Measurements from ENCODE around the gene ASB10.

ASB10 gene, protein sequence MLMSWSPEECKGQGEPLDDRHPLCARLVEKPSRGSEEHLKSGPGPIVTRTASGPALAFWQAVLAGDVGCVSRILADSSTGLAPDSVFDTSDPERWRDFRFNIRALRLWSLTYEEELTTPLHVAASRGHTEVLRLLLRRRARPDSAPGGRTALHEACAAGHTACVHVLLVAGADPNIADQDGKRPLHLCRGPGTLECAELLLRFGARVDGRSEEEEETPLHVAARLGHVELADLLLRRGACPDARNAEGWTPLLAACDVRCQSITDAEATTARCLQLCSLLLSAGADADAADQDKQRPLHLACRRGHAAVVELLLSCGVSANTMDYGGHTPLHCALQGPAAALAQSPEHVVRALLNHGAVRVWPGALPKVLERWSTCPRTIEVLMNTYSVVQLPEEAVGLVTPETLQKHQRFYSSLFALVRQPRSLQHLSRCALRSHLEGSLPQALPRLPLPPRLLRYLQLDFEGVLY
- 0 reads per million in 2 donors for total RNA-seq

DNA sequence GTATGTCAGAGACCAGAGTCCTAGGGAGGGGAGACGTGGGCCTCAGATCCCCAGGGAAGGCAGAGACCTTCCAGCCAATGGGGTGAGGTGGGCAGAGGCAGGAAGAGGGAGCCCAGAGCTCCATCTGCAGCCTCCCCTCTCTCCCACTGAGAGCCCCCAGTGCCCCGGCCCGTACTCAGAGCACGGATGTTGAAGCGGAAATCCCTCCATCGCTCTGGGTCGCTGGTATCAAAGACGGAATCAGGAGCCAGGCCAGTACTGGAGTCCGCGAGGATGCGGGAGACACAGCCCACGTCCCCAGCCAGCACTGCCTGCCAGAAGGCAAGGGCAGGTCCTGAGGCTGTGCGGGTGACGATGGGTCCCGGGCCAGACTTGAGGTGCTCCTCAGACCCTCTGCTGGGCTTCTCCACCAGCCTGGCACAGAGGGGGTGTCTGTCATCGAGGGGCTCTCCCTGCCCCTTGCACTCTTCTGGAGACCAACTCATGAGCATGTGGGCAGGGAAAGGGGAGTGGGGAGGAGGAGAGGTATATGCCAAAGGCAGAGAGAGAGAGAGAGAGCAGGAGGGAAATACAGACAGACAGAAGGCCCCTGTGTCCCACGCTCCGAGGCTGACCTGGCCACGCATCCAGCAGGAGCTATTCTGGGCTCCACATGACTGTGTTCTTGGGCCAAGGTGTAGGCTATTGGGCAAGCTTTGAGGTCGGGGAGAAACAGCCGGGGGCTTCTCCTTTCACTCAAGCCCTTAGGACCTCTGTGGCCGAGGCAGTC, at the start of gene ASB10:
TSS of gene ASB10 (minus strand) at position 611 of the 769 bp plus-strand sequence. CDS start at position 491, 120 bp downstream.
- DNase-seq = no peak

DNA sequence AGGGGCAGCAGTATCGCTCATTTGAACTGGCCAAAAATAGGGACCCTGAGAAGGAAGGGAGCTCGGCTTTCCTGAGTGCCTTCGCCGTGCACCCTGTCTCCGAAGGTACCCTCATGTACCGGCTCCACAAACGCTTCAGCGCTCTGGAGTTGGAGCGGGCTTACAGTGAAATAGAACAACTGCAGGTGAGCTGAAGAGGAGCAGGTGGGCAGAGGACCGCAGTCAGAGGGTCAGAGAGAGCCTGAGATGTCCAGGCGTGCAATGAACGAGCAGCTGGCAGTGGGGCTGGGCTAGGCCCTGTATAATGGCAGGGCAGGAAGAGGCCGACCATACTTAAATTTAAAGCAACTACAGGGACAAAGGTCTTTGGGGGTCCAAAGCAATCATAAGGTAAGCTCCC, 49.4 kb upstream of the ASB10 start:
- no peak for DNase-seq

DNA sequence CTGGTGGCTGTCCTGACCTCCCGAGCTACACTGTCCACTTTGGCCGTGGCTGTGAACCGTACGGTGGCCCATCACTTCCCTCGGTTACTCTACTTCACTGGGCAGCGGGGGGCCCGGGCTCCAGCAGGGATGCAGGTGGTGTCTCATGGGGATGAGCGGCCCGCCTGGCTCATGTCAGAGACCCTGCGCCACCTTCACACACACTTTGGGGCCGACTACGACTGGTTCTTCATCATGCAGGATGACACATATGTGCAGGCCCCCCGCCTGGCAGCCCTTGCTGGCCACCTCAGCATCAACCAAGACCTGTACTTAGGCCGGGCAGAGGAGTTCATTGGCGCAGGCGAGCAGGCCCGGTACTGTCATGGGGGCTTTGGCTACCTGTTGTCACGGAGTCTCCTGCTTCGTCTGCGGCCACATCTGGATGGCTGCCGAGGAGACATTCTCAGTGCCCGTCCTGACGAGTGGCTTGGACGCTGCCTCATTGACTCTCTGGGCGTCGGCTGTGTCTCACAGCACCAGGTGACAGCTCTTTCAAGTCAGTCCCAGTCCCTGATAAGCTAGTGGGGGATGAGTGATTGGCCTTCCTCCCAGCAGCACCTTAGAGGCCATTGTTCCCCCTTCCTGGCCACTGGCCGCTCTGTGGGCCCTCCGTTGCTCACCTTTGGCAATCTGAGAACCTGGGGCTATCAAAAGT, 48.2 kb upstream of the ASB10 start:
- DNase-seq = no peak

DNA sequence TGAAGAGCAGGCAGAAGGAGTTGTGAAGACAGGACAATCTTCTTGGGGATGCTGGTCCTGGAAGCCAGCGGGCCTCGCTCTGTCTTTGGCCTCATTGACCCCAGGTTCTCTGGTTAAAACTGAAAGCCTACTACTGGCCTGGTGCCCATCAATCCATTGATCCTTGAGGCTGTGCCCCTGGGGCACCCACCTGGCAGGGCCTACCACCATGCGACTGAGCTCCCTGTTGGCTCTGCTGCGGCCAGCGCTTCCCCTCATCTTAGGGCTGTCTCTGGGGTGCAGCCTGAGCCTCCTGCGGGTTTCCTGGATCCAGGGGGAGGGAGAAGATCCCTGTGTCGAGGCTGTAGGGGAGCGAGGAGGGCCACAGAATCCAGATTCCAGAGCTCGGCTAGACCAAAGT, 46.8 kb upstream of the ASB10 start:
- DNase-seq = no peak

DNA sequence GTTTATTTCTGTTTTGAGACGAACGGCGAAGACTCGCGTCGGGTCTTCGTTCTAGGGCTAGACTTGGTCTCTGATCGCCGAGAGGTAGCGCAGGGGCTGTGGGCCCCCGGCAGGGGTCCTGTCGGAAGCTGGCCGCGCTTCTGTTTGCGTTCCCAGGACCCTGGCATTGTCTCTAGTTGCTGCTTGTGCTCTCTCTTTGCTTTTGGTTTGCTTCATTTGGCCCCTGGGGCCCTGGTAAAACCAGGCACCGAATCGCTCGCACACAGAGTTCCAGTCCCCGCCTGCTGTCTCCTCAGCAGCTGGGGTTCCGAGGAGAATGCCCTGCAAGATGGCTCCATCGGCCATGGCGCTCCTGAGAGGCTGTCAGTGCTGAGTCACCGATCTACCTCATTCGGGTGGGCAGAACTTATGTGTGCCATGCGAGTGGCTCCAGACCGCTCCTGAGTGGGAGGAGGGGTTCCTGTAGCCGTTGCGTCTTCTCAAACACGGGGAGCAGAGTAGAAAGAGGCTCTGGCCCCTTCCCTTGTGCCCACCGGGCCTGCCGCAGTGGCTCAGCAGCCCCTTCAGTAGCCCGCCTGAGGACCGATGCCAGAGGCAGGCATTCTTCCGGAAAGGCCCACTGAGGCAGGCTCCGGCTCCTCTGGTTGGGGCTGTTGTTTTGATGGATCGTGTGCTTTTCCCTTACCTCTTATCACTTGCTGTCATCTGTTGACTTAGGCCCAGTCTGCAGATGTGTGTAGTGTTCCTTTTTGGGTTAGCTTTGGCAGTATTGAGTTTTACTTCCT, 46.1 kb upstream of the ASB10 start:
- DNase-seq = no peak

DNA sequence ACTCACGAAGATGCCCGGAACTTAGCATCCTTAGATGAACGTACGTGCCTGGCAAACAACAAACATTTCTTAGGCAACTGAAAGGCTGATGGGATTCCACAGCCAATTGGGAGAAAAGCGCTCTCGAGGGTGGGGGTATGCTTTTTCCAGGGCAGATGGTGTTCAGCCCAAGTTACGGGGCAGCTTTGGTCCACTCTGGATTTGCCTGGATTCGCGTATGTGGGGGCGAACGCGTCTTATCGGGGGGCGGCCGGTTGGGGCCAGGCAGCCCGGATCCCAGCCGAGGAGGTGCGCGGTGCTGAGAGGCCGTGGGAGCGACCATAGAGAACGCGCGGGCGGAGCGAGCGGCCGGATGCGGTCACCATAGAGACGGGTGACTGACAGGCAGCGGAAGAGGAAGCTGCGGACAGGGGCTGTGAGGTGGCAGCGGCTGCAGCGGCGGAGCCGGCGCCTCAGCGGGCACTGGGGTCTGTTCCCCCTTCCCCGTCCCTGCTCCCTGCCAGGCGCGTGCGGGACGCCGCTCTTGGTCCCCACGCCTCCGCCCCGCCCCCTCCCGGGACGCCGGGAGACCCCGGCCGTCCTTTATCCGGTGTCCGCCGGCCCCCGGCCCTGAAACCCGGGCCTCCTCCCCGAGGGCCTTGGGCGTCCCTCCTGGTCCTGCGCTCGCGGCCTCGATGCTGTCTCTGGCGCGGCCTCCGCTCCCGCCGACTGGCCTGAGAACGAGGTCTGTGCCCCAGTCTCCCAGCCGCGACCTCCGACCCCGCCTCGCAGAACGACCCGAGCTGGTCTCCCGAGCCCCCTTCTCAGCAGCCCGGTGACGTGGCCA, 45.3 kb upstream of the ASB10 start, which contains the start of gene CHPF2:
TSS of gene CHPF2 (plus strand) at position 393 of the 826 bp plus-strand sequence. CDS start 1,529 bp downstream, outside the sequence.
- peak; percentile 84 for DNase-seq

DNA sequence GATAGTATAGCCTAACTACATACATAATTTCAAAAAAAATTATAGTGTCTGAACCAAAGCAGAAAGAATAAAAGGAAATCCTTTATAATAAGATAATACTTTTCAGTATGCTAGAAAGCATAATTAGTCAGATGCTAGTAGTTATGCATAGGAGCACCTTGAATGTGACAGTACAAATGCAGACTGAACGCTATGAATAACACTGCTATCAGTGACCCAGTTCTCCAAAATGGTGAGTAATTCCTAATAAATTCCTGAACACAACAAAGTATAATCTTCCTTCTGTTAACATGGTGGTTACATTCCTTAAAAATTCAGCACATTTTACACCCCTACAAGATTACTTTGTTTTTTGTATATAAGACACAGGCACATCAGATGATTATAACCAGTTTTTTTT, 44.0 kb upstream of the ASB10 start:
- DNase-seq = no peak

DNA sequence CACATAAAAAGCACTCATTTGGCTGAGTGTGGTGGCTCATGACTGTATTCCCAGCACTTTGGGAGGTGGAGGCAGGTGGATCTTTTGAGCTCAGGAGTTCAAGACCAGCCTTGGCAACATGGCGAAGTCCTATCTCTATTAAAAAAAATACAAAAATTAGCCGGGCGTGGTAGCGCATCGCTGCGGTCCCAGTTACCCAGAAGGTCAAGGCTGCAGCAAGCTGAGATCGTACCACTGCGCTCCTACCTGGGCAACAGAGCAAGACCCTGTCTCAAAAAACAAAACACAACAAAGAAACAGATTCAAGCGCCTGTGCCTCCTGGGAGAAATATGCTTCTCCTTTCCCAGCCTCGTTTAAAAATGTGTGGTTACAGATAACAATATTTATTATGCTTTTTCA, 42.2 kb upstream of the ASB10 start:
- DNase-seq = no peak

DNA sequence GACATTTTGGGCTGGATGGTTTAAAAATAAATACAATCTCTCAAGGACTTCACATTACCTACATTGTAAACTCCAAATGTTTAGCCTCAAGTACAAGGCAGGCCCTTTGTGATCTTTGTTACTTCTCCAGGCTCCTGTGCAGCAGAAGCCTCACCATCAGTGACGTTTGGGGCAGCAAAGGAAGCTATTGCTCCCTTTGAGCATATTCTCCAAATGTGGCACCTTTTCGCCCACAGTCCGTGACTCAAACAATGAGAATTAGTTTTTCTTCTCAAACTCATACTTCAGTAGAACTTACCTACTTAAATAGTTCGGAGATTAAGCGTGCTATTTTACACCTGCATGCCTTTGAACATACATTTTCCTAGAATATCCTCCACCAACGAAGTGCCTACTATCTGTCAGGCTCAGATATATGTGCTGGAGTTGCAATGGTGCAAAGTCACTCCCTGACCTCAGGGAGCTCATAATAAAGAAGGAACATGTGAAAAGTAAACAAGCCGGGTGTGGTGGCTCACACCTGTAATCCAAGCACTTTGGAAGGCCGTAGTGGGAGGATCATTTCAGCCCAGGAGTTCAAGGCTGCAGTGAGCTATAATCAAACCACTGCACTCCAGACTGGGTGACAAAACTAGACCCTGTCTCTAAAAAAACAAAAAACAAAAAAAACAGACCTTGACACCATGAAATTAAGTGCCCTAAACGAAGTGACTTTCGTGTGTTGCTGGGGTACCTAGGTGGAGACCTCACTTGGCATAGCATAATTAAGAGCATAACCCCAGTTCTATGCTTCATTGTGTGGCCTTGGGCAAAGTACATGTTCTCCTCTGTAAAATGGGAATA, 41.2 kb upstream of the ASB10 start:
- DNase-seq = no peak

DNA sequence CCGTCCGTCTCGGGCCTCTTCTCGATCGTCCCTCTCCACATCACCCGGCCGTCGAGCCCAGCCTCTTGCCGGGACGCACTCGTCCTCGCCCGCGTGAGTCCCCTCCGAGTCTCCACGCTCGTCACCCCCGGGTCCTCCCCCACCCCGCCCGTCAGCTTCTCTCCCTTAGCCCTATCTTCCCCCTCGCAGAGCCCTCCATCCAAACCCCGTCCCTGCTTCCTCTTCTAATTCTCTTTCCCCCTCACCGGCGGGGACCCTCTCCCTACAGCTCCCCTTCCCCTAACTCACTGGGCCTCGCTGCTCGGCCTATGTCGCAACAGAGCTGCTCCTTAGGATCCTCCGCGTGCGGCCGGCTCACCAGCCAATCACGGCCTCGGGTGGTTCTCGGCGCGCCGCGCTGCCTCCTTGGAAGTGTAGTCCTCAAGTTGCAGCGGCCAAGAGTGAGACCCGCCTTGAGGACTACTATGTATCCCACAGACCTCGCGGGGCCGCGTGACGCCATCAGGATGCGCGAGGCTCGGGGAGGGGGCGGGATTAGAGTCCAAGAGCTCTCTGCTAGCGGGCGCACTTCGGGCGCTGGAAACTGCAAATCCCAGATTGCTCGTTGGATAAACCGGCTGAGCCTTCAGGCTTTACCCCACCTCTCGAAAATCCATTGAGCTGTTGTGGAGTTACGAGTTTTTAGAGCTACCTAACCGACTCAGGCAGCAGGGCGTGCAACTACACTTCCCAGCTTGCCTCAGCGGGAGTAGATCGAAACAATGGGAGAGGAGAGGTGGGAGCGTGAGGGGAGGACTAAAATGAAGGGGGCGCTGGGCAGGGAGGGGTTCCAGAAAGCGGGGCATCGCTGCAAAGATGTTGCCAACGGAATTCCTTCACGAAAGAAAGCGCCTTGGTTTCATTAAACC, 40.1 kb upstream of the ASB10 start, which contains the start of gene ABCF2:
TSS of gene ABCF2 (minus strand) at position 331 of the 908 bp plus-strand sequence. CDS start 747 bp downstream, outside the sequence.
- DNase-seq = peak; percentile 98

DNA sequence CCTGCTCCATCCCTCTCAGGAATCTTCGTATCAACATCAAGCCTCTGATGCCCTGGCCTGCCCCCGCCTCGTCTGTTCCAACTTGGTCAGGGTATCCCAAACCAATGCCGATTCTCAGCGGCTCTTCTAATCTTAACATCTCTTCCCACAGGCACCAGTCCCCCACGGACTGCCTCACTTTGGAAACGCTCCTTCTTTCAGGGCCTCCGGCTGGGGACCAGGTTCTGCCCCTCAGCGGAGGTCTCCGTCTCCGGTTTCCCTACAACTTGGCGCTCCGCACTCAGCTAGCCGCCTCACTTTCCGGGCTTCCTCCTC, 39.5 kb upstream of the ASB10 start:
- no peak for DNase-seq

DNA sequence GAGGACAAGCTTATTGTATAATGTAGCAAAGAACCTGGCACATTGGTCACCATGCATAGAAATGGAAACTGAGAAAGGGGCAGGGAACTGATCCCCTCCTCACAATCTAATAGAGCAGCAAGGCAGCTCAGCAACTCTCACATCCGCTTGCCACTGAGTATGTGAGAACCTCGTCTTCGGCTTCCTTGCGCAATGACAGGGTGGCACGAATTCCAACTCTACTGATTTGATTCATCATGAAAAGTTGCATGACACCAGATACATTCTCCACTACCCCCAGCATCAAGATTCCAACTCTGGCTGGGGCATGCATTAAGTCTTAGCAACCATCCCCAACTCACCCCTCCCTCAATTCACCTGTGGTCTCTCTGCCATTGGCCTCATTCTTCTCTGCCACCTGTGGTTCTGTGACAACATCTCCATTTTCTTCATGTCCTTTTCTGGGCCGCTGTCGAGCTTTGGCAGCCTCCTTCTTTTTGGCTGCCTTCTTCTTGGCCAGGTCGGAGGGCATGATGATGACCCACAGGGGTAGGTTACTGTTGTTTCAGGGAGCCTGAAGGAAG, 39.0 kb upstream of the ASB10 start:
- DNase-seq = no peak

DNA sequence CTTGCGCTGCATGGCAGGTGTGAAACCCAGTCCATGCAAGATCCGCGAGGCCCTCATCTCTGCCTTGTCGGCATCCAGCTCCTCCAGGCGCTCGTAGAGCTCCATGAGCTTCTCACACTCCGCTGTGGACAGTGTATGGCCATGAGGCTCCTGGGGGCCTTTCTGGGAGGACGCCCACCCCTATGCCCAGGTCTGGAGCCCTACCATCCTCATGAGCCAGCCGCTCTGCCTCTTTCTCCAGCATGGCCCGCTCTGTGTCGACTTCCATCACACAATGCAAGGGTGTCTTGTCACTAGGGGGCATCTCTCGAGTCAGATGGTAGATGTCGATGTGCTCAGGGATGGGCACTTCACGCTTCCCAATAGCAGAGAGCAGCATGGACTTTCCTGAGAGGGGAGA, 36.7 kb upstream of the ASB10 start:
- no peak for DNase-seq

DNA sequence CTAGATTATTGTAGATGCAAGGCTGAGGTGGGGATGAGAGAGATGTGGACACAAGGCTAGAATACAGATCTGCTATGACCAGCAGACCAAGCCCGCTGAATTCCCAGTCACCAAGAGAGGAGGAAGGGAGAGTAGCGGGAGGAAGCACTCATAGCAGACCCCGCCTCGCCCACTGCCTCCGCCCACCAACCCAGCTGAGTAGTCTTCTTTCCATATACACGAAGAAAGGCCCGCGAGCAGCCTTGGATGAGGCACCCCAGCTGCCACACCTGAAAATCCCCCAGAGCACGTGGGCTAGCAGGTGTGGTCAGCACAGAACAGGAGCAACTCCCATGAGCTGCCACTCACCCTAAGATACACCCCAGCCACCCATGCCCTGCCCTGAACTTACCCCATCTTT, 31.1 kb upstream of the ASB10 start:
- no peak for DNase-seq

DNA sequence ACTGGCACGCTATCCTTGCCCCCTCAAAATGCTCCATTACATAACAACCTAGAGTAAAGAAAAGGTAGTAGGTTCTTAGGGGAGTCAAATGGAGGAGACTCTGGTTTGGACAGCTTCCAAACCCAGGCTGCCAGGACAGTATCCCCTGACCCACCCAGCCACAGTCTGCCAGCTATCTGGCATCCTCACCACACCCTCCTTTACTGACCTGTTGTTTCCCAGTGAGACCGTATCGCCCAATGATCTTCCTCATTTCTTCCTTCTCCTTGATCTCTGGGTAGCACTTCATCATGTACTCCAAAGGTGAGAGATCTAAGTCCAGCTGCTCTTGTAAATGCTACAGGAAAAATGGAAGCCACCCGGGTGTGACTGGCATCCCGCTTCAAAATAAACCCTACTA, 28.3 kb upstream of the ASB10 start:
- DNase-seq = no peak

DNA sequence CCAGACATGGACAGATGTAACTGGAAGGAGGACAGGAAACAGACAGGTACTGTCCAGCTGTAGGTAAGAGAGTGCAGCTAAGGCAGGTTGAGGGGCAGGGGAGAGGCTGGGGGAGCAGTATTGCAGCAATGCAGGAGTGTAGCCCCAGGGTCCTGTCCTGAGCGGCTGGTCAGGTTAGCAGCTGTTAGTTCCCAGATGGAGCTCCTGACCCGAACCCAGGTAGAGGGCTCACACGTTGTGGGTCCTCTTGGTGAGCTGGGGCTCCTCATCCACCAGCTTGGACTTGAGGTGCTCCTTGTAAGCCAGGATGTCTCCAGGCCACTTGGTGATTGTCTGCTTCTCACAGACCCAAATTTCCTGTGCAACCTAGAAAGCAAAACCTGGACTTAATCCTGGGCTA, 26.8 kb upstream of the ASB10 start:
- DNase-seq = no peak

DNA sequence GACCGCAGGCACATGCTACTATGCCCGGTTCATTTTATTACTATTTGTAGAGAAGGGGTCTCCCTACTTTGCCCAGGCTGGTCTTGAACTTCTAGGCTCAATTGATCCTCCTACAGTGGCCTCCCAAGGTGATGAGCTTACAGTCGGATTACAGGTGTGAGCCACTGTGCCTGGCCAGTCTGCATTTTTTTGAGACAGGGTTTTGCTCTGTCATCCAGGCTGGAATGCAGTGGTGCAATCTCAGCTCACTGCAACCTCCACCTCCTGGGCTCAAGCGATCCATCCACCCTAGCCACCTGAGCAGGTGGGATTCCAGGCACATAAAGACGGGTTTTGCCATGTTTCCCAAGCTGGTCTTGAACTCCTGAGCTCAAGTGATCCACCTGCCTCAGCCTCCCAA, 25.6 kb upstream of the ASB10 start:
- no peak for DNase-seq

DNA sequence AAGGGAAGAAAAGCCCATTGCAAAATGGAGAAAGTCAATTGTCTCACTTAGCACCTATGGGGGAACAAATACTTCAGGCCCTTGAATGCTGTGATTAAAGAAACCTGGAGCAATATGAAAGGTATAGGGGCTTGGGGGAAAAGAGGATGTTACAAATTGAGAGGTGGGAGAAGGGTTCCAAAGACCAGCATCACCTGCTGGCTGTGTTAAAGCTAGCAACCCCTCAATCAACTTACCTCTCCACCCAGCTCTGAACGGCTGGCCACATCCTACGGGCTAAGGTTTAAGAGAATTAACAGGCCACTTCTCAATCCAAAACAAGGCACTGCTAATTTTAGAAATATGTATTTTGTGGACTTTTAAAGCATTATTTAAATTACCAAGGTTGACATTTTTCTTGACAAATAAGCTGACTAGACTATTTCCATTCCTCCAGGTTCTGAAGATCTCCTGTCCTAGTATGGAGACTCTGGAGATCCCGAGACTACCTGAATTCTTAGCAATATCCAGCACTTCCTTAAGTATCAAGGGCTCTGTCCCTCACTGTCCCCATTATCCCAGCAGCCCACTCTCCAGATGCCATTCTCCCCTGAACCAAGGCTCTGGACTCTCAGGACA, 24.2 kb upstream of the ASB10 start:
- DNase-seq = no peak

All from activated gamma-delta T cell (primary cell).